GM18505 (cell line): ENCODE results near the gene SLX4IP.
"Not testable (repeated sequence)": the region's sequence is repeated elsewhere in the genome, so short reads cannot be mapped to it uniquely, and the experiment has no call there.

Source experiments
- ATAC-seq: cut with Tn5 transposase; IDR thresholded peaks from one replicate; pipeline ENCODE4 v1.9.1; 2021; ENCODE audit not compliant: unreplicated experiment
- POLR2A ChIP-seq: IDR thresholded peaks from 4 replicates; pipeline ENCODE4 v1.6.1; 2011; ENCODE audit warnings: borderline replicate concordance; ENCODE audit not compliant: insufficient read depth, insufficient read length; ENCODE audit errors: extremely low read depth

Gene SLX4IP

GRCh38 chr20:10613911-10614310 lies 178.8 kb downstream of the SLX4IP start:
- no peak for ATAC-seq
- TF ChIP-seq POLR2A = no peak

- ATAC-seq = no peak
- no peak for TF ChIP-seq POLR2A
These were observed 181.1 kb downstream of the SLX4IP start for GRCh38 chr20:10616212-10616611.

GRCh38 chr20:10617549-10618133 lies 182.5 kb downstream of the SLX4IP start:
- not testable (repeated sequence) for ATAC-seq

- no peak for TF ChIP-seq POLR2A
- no peak for ATAC-seq
These were observed 183.6 kb downstream of the SLX4IP start for GRCh38 chr20:10618611-10619245.

- ATAC-seq = no peak
- no peak for TF ChIP-seq POLR2A
These were observed 184.3 kb downstream of the SLX4IP start for GRCh38 chr20:10619427-10619826.

- ATAC-seq = no peak
- no peak for TF ChIP-seq POLR2A
These were observed 186.0 kb downstream of the SLX4IP start for GRCh38 chr20:10621149-10621548.

GRCh38 chr20:10622657-10623418 lies 187.7 kb downstream of the SLX4IP start:
- ATAC-seq = no peak
- no peak for TF ChIP-seq POLR2A

GRCh38 chr20:10625641-10626040 lies 190.5 kb downstream of the SLX4IP start:
- no peak for ATAC-seq
- no peak for TF ChIP-seq POLR2A

- TF ChIP-seq POLR2A = no peak
- ATAC-seq = no peak
These were observed 191.8 kb downstream of the SLX4IP start for GRCh38 chr20:10626896-10627295.

- ATAC-seq = no peak
- no peak for TF ChIP-seq POLR2A
These were observed 195.0 kb downstream of the SLX4IP start for GRCh38 chr20:10629946-10630650.

GRCh38 chr20:10631126-10631525 lies 196.0 kb downstream of the SLX4IP start:
- TF ChIP-seq POLR2A = no peak
- no peak for ATAC-seq

GRCh38 chr20:10632721-10633509 lies 197.8 kb downstream of the SLX4IP start:
- ATAC-seq = no peak
- TF ChIP-seq POLR2A = no peak

- no peak for ATAC-seq
- TF ChIP-seq POLR2A = no peak
These were observed 198.6 kb downstream of the SLX4IP start for GRCh38 chr20:10633718-10634117.

GRCh38 chr20:10634211-10634610 lies 199.1 kb downstream of the SLX4IP start:
- no peak for TF ChIP-seq POLR2A
- ATAC-seq = no peak
